SJSA1 (cell line): ENCODE data around the gene OIT3. TPM values are rescaled to one million over a fixed set of nuclear protein-coding genes. Genes with fewer than 3 reads are reported as not detected.
"Not testable (repeated sequence)": the region's sequence is repeated elsewhere in the genome, so short reads cannot be mapped to it uniquely, and the experiment has no call there.

Experiments
- DNase-seq, 2 experiments: peaks; one replicate each; pipeline ENCODE4 v3.0.0-alpha.2; 2015 to 2020; ENCODE audit warnings: low spot score in 2 of 2, low read depth in 1 of 2
- H3K27ac ChIP-seq: fragments of 250-450 bp; sonication (Bioruptor Pico); 2 replicates; pipeline ENCODE4 v1.5.1; 2020; ENCODE audit warnings: mild to moderate bottlenecking, moderate library complexity
- H3K27me3 ChIP-seq: fragments of 250-450 bp; sonication (Bioruptor Pico); replicated peaks from 2 replicates; pipeline ENCODE4 v1.5.1; 2020; ENCODE audit warnings: mild to moderate bottlenecking, moderate library complexity
- H3K36me3 ChIP-seq: fragments of 250-450 bp; sonication (Bioruptor Pico); 2 replicates; pipeline ENCODE4 v1.5.1; 2020; ENCODE audit warnings: mild to moderate bottlenecking
- H3K4me1 ChIP-seq: fragments of 250-450 bp; sonication (Bioruptor Pico); replicated peaks from 2 replicates; pipeline ENCODE4 v1.6.1; 2021; ENCODE audit warnings: mild to moderate bottlenecking
- H3K4me3 ChIP-seq: fragments of 250-450 bp; sonication (Bioruptor Pico); 2 replicates; pipeline ENCODE4 v1.5.1; 2020; ENCODE audit warnings: mild to moderate bottlenecking
- H3K9me3 ChIP-seq: fragments of 250-450 bp; sonication (Bioruptor Pico); replicated peaks from 2 replicates; pipeline ENCODE4 v1.5.1; 2020; ENCODE audit warnings: mild to moderate bottlenecking
- total RNA-seq: library from RNA; depleted of rRNA; stranded (reverse); fragments of >200 nt; shearing (Covaris generic); gene quantifications from 2 replicates; pipeline ENCODE4 v1.2.3, GENCODE V29; 2014

OIT3 gene
- total RNA-seq, 1 experiment from 2014 or later: not detected

DNA sequence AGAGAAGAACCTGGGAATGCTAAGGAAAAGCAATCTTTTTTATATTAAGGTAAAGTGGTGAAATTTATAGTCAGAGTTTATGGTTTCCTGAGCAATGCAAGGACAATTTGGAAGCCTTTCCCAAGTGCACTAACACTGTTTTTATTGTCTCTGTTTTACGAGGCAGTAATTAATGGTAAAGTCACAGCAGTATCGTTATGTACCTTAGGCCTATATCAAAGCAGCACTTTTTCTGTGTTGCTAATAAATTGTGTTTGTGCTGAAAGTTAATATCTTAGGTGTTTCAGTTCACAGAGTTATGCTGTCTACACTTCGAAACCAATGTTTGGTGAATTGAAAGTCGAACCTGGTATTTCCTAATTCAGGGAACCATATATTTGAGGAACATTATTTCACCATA, 19.2 kb downstream of the OIT3 start:
- H3K27me3 ChIP-seq: 0 out of 2 replicates have a peak, but pooled peaks cover 2% of the 10 kb centered on the region
- no peaks in the 10 kb centered on the region for H3K36me3 ChIP-seq

GRCh38 chr10:72913287-72913686, 19.7 kb downstream of the OIT3 start:
- Histone ChIP-seq H3K4me1 (no peaks in the 10 kb centered on the region), H3K4me3 (no peak overlapping the region), H3K27me3 (0 out of 2 replicates have a peak, but pooled peaks cover 1% of the 10 kb centered on the region), H3K36me3 (no peaks in the 10 kb centered on the region), H3K9me3 (no peaks in the 10 kb centered on the region), H3K27ac (no peak overlapping the region)
- no peak for DNase-seq

More for the DNA sequence above, 19.2 kb downstream of the OIT3 start:
- Histone ChIP-seq H3K9me3 (no peaks in the 10 kb centered on the region), H3K4me3 (no peak overlapping the region), H3K4me1 (no peaks in the 10 kb centered on the region), H3K27ac (no peak overlapping the region)
- DNase-seq: no peak

GRCh38 chr10:72917201-72917600, 23.7 kb downstream of the OIT3 start:
- not testable (repeated sequence) for H3K27ac ChIP-seq, H3K4me1 ChIP-seq, DNase-seq, H3K9me3 ChIP-seq, H3K36me3 ChIP-seq, H3K4me3 ChIP-seq, H3K27me3 ChIP-seq

- H3K9me3 ChIP-seq, DNase-seq, H3K4me3 ChIP-seq, H3K27me3 ChIP-seq, H3K27ac ChIP-seq, H3K36me3 ChIP-seq, H3K4me1 ChIP-seq: not testable (repeated sequence)
Observed at GRCh38 chr10:72917803-72918332, 24.3 kb downstream of the OIT3 start.

GRCh38 chr10:72918352-72918751, 24.8 kb downstream of the OIT3 start:
- no peak overlapping the region for H3K4me3 ChIP-seq
- no peaks in the 10 kb centered on the region; the same call in 1 of the 2 replicates for H3K9me3 ChIP-seq
- no peak for DNase-seq
- no peaks in the 10 kb centered on the region for H3K4me1 ChIP-seq
- H3K36me3 ChIP-seq: no peaks in the 10 kb centered on the region
- H3K27ac ChIP-seq: no peak overlapping the region
- 0 out of 2 replicates have a peak, but pooled peaks cover 6% of the 10 kb centered on the region for H3K27me3 ChIP-seq

DNA sequence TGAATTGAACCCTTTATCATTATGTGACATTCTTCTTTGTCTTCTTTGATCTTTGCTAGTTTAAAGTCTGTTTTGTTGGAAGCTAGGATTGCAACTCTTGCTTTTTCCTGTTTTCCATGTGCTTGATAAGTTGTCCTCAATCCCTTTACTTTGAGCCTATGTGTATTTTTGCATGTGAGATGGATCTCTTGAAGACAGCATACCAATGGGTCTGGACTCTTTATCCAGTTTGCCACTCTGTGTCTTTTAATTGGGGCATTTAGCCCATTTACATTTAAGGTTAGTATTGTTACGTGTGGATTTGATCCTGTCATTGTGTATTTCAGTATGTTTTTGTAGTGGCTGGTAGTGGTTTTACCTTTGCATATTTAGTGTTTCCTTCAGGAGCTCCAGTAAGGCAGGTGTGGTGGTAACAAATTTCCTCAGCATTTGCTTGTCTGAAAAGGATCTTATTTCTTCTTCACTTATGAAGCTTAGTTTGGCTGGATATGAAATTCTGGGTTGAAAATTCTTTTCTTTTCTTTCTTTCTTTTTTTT, 27.7 kb downstream of the OIT3 start:
- H3K4me3 ChIP-seq, H3K4me1 ChIP-seq, H3K27ac ChIP-seq, DNase-seq, H3K9me3 ChIP-seq, H3K27me3 ChIP-seq, H3K36me3 ChIP-seq: not testable (repeated sequence)

- H3K27ac ChIP-seq: no peak overlapping the region
- no peaks in the 10 kb centered on the region for H3K4me1 ChIP-seq
- H3K36me3 ChIP-seq: no peaks in the 10 kb centered on the region
- DNase-seq: no peak
- H3K27me3 ChIP-seq: 0 out of 2 replicates have a peak, but pooled peaks cover 6% of the 10 kb centered on the region
- no peaks in the 10 kb centered on the region; the same call in 1 of the 2 replicates for H3K9me3 ChIP-seq
- H3K4me3 ChIP-seq: no peak overlapping the region
Observed at GRCh38 chr10:72924351-72924750, 30.8 kb downstream of the OIT3 start.

DNA sequence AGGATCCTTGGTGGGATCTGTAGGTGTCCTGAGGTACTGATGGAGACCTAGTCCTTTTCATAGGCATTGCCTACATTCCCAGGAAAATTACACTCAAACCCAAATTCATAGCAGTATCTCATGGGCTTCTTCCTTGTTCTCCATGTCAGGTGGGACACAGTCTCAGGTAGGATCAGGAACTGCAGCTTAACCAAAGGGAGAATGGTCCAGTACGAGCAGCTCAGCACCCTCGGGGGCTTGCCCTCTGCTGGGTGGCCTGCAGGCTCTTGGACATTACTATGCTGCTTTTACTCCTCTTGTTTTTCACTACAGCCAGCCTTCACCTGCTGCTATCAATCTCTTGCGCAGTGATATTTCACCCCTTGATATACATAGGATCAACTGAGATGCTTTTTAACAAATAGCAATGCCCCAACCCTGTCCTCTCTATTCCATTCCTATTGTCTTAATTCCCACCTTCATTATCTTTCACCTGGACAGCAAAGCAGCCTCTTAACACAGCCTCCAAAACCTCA, 32.5 kb downstream of the OIT3 start:
- H3K9me3 ChIP-seq: no peaks in the 10 kb centered on the region; the same call in 1 of the 2 replicates
- H3K36me3 ChIP-seq: no peaks in the 10 kb centered on the region
- no peak for DNase-seq

DNA sequence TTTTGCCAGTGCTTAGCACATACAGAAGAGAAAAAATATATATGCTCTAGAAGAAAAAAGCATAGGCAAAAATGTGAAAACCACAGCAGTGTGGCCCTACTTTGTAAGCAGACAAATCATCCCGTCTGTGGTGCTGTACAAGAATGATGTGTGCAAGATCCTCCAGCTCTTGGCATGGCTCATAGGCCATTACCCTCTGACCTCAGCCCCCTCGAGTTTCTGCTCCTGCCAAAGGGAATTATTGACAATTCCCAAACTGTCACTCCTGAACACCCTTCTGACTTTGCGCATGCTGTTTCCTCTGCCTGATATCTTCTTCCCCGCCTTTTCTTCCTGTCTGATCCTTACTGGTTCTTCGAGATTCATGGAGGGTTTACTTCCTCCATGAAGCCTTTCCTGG, 33.9 kb downstream of the OIT3 start:
- H3K4me1 ChIP-seq: no peaks in the 10 kb centered on the region
- no peaks in the 10 kb centered on the region for H3K9me3 ChIP-seq
- no peaks in the 10 kb centered on the region for H3K27me3 ChIP-seq
- no peak for DNase-seq
- no peaks in the 10 kb centered on the region for H3K36me3 ChIP-seq
- H3K4me3 ChIP-seq: no peak overlapping the region
- no peak overlapping the region for H3K27ac ChIP-seq

More for the DNA sequence above, 32.5 kb downstream of the OIT3 start:
- Histone ChIP-seq H3K4me3 (no peak overlapping the region), H3K27me3 (no peaks in the 10 kb centered on the region), H3K27ac (no peak overlapping the region), H3K4me1 (no peaks in the 10 kb centered on the region)

GRCh38 chr10:72928798-72929197, 35.3 kb downstream of the OIT3 start:
- Histone ChIP-seq H3K9me3 (no peaks in the 10 kb centered on the region), H3K27ac (no peak overlapping the region), H3K4me3 (no peak overlapping the region), H3K27me3 (no peaks in the 10 kb centered on the region), H3K36me3 (no peaks in the 10 kb centered on the region), H3K4me1 (no peaks in the 10 kb centered on the region)
- no peak for DNase-seq

DNA sequence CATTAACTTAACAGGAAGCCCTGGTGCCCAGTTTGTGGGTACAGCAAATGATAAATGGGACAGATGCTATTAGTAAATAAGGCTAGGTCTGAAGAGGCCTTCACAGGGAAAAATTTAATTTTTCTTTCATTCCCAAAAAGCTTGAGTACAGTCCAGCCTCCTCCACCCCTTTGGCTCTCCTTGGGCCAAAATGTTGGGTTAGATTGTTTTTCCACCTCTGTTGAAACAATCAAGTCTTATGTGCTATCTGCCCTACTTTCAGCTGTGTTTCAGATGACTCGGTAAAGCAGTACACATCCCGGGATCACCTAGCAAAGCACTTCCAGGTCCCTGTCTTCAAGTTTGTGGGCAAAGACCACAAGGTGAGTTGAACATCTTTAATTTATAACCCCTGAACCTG, 36.7 kb downstream of the OIT3 start:
- H3K4me1 ChIP-seq: no peaks in the 10 kb centered on the region
- H3K27me3 ChIP-seq: no peaks in the 10 kb centered on the region
- no peaks in the 10 kb centered on the region for H3K9me3 ChIP-seq
- DNase-seq: no peak
- no peak overlapping the region for H3K4me3 ChIP-seq
- H3K27ac ChIP-seq: no peak overlapping the region
- H3K36me3 ChIP-seq: no peaks in the 10 kb centered on the region

- Histone ChIP-seq H3K4me1 (no peaks in the 10 kb centered on the region), H3K9me3 (no peaks in the 10 kb centered on the region), H3K36me3 (no peaks in the 10 kb centered on the region), H3K4me3 (no peak overlapping the region), H3K27ac (no peak overlapping the region), H3K27me3 (no peaks in the 10 kb centered on the region)
- DNase-seq: no peak
Observed at GRCh38 chr10:72932259-72933015, 38.9 kb downstream of the OIT3 start.

DNA sequence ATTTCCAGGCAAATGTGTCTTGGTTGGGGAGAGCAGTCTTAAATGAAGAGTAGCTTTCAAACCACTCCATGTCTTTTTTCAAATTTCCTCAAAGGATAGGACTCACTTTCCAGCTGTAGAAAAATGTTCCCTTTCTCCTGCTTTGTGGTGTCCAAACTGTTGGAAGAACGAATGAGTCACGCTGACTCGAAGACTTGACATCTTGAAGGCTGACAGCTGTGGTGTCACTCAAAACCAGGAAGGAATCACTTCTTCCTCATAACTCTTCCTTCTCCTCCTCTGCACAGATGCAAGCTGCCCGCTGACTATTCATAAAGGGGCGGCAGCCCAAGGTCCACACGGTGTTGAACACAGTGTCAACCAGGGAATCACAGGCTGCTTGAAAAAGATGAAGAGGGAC, 41.8 kb downstream of the OIT3 start:
- no peak for DNase-seq

More for the DNA sequence above, 41.8 kb downstream of the OIT3 start:
- no peak overlapping the region for H3K27ac ChIP-seq
- no peaks in the 10 kb centered on the region for H3K36me3 ChIP-seq
- H3K27me3 ChIP-seq: no peaks in the 10 kb centered on the region
- H3K4me3 ChIP-seq: no peak overlapping the region
- no peaks in the 10 kb centered on the region for H3K4me1 ChIP-seq
- no peaks in the 10 kb centered on the region for H3K9me3 ChIP-seq
